DOHH2 (cell line): ENCODE results near the gene CLN6.

ENCODE experiments used
- H3F3A ChIP-seq: fragments of 200-600 bp; sonication (generic), shearing (Covaris generic); 2 replicates; pipeline ENCODE4 v1.6.0; 2016; ENCODE audit warnings: antibody characterized with exemption, mild to moderate bottlenecking; ENCODE audit not compliant: control insufficient read depth, insufficient read depth
- H3K27ac ChIP-seq: fragments of 200-600 bp; sonication (generic); 2 replicates; pipeline ENCODE4 v1.5.1; 2014; ENCODE audit warnings: low read depth, mild to moderate bottlenecking, low read length, moderate library complexity
- H3K27me3 ChIP-seq: fragments of 200-600 bp; sonication (generic); 2 replicates; pipeline ENCODE4 v1.6.1; 2014; ENCODE audit warnings: mild to moderate bottlenecking, low read length, mixed read lengths; ENCODE audit not compliant: control insufficient read depth
- H3K36me3 ChIP-seq: fragments of 200-600 bp; sonication (generic); 2 replicates; pipeline ENCODE4 v1.6.1; 2014; ENCODE audit warnings: mild to moderate bottlenecking, low read length, moderate library complexity, mixed read lengths; ENCODE audit not compliant: control insufficient read depth
- H3K4me1 ChIP-seq: fragments of 200-600 bp; sonication (generic); 2 replicates; pipeline ENCODE4 v1.6.1; 2014; ENCODE audit warnings: mild to moderate bottlenecking, low read length, mixed read lengths; ENCODE audit not compliant: control insufficient read depth
- H3K4me2 ChIP-seq: fragments of 200-600 bp; sonication (generic); 2 replicates; pipeline ENCODE4 v1.6.0; 2014; ENCODE audit warnings: mild to moderate bottlenecking, low read length, moderate library complexity
- H3K4me3 ChIP-seq: fragments of 200-600 bp; sonication (generic); 2 replicates; pipeline ENCODE4 v1.5.1; 2014; ENCODE audit warnings: mild to moderate bottlenecking, low read length, mixed read lengths
- H3K79me2 ChIP-seq: fragments of 200-600 bp; sonication (generic); 2 replicates; pipeline ENCODE4 v1.6.1; 2014; ENCODE audit warnings: mild to moderate bottlenecking, low read length, mixed read lengths; ENCODE audit not compliant: control insufficient read depth
- H3K9me2 ChIP-seq: fragments of 200-600 bp; sonication (generic); replicated peaks from 2 replicates; pipeline ENCODE4 v1.6.1; 2014; ENCODE audit warnings: mild to moderate bottlenecking, low read length, mixed read lengths; ENCODE audit not compliant: control insufficient read depth
- H3K9me3 ChIP-seq: fragments of 200-600 bp; sonication (generic); 2 replicates; pipeline ENCODE4 v1.6.1; 2014; ENCODE audit warnings: antibody characterized with exemption, low read length, mixed read lengths; ENCODE audit not compliant: control insufficient read depth, insufficient read depth
- H4K20me1 ChIP-seq: fragments of 200-600 bp; sonication (generic); 2 replicates; pipeline ENCODE4 v1.6.0; 2014; ENCODE audit warnings: low read depth, mild to moderate bottlenecking, antibody characterized with exemption, low read length, moderate library complexity; ENCODE audit not compliant: control insufficient read depth, insufficient read depth
- EZH2phosphoT487 ChIP-seq: fragments of 200-600 bp; sonication (generic); IDR thresholded peaks from 2 replicates; pipeline ENCODE4 v1.6.1; 2017; ENCODE audit warnings: borderline replicate concordance, mild to moderate bottlenecking, antibody characterized with exemption, low read length, moderate library complexity, mixed read lengths
- TF ChIP-seq, protein P1 (sequence below): fragments of 200-600 bp; sonication (generic); IDR thresholded peaks from one replicate; pipeline ENCODE4 v1.5.1; 2014; ENCODE audit warnings: antibody characterized with exemption, mild to moderate bottlenecking, low read depth, low read length; ENCODE audit not compliant: poor library complexity, severe bottlenecking

Gene CLN6

GRCh38 chr15:68229386-68230156 is at the start of gene CLN6:
TSS of gene CLN6 (minus strand) at chr15:68229728. CDS start at chr15:68229584, 144 bp downstream.
- Histone ChIP-seq H3K4me3 (peak within 1 kb of the TSS; percentile 98), H3K9me3 (no peaks in the 10 kb centered on the region), H3K27me3 (no peaks in the 10 kb centered on the region), H3K79me2 (peaks cover 47% of the 10 kb centered on the region), H3K36me3 (peaks cover 20% of the 10 kb centered on the region), H3K4me1 (peaks cover 56% of the 10 kb centered on the region), H3K27ac (peak within 1 kb of the TSS; percentile 80), H3K9me2 (no peaks in the 10 kb centered on the region), H3F3A (peaks cover 8% of the 10 kb centered on the region), H4K20me1 (no peaks in the 10 kb centered on the region), H3K4me2 (peak within 1 kb of the TSS; percentile 74)
- no peak for TF ChIP-seq EZH2phosphoT487
- TF ChIP-seq, protein P1, sequence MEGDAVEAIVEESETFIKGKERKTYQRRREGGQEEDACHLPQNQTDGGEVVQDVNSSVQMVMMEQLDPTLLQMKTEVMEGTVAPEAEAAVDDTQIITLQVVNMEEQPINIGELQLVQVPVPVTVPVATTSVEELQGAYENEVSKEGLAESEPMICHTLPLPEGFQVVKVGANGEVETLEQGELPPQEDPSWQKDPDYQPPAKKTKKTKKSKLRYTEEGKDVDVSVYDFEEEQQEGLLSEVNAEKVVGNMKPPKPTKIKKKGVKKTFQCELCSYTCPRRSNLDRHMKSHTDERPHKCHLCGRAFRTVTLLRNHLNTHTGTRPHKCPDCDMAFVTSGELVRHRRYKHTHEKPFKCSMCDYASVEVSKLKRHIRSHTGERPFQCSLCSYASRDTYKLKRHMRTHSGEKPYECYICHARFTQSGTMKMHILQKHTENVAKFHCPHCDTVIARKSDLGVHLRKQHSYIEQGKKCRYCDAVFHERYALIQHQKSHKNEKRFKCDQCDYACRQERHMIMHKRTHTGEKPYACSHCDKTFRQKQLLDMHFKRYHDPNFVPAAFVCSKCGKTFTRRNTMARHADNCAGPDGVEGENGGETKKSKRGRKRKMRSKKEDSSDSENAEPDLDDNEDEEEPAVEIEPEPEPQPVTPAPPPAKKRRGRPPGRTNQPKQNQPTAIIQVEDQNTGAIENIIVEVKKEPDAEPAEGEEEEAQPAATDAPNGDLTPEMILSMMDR = no peak

- Histone ChIP-seq H3K27me3 (no peaks in the 10 kb centered on the region), H3K9me2 (no peaks in the 10 kb centered on the region), H3K36me3 (peaks cover 33% of the 10 kb centered on the region), H3K9me3 (no peaks in the 10 kb centered on the region), H3K79me2 (peaks cover 59% of the 10 kb centered on the region), H3K4me3 (peak overlapping the region; percentile 79), H3K4me1 (peaks cover 44% of the 10 kb centered on the region), H3K27ac (peak overlapping the region; percentile 85), H3F3A (no peaks in the 10 kb centered on the region), H3K4me2 (peak overlapping the region; percentile 76), H4K20me1 (peaks cover 27% of the 10 kb centered on the region)
- TF ChIP-seq EZH2phosphoT487 = no peak
- TF ChIP-seq, protein P1 = no peak
These were observed 49.3 kb upstream of the CLN6 start for GRCh38 chr15:68278595-68279405.

GRCh38 chr15:68278345-68278594 is 48.7 kb upstream of the CLN6 start:
- Histone ChIP-seq H3K9me2 (no peaks in the 10 kb centered on the region), H3K79me2 (peaks cover 54% of the 10 kb centered on the region), H3K4me3 (peak overlapping the region; percentile 79), H3K27ac (peak overlapping the region; percentile 85), H3K4me1 (peaks cover 44% of the 10 kb centered on the region), H4K20me1 (peaks cover 27% of the 10 kb centered on the region), H3K4me2 (peak overlapping the region; percentile 76), H3K9me3 (no peaks in the 10 kb centered on the region), H3F3A (no peaks in the 10 kb centered on the region), H3K27me3 (no peaks in the 10 kb centered on the region), H3K36me3 (peaks cover 31% of the 10 kb centered on the region)
- TF ChIP-seq, protein P1 = peak; percentile 51
- TF ChIP-seq EZH2phosphoT487 = no peak
